ENCODE measurements around the gene KCNN3. TPM values are rescaled to one million over a fixed set of nuclear protein-coding genes. Genes with fewer than 3 reads are reported as not detected.

Gene KCNN3
- total RNA-seq, 2 donors from 2014 or later: 3.9 to 4.4 TPM

- TF ChIP-seq, protein P1, sequence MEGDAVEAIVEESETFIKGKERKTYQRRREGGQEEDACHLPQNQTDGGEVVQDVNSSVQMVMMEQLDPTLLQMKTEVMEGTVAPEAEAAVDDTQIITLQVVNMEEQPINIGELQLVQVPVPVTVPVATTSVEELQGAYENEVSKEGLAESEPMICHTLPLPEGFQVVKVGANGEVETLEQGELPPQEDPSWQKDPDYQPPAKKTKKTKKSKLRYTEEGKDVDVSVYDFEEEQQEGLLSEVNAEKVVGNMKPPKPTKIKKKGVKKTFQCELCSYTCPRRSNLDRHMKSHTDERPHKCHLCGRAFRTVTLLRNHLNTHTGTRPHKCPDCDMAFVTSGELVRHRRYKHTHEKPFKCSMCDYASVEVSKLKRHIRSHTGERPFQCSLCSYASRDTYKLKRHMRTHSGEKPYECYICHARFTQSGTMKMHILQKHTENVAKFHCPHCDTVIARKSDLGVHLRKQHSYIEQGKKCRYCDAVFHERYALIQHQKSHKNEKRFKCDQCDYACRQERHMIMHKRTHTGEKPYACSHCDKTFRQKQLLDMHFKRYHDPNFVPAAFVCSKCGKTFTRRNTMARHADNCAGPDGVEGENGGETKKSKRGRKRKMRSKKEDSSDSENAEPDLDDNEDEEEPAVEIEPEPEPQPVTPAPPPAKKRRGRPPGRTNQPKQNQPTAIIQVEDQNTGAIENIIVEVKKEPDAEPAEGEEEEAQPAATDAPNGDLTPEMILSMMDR (IDR thresholded peaks at IDR 0.05): no peak
- no peak for DNase-seq (ENCODE audit: low spot score)
- Histone ChIP-seq H3K9me3 (no peaks in the 10 kb centered on the region), H3K36me3 (no peaks in the 10 kb centered on the region), H3K27ac (no peak overlapping the region), H3K27me3 (no peaks in the 10 kb centered on the region), H3K4me3 (no peak overlapping the region), H3K4me1 (peaks cover 0 to 5% of the 10 kb centered on the region in 2 donors)
Measured at GRCh38 chr1:154861607-154862094, 8.4 kb downstream of the KCNN3 start.

- H3K9me3 ChIP-seq: no peaks in the 10 kb centered on the region
Measured at GRCh38 chr1:154860156-154860870, 9.8 kb downstream of the KCNN3 start.

DNA sequence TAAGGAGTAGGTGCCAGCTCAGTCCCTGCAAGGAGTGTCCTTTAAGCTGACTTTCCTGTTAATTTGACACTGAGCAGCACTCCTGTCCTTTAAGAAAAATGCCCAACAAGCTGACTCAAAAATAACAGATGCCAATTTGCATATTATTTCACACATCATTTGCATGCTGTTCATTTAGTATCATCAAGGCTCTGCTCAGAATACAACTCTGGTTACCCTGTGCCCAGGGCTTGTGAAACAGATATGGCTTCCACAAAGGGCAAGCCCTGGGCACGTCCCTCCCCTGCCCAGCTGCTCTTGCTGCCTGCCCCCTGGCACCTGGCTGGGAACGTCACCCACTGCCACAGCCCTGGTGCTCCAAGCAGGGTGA lies 10.3 kb downstream of the KCNN3 start:
- no peaks in the 10 kb centered on the region for H3K4me1 ChIP-seq
- TF ChIP-seq, protein P1 (IDR thresholded peaks at IDR 0.05): no peak

More at GRCh38 chr1:154860156-154860870, 9.8 kb downstream of the KCNN3 start:
- TF ChIP-seq, protein P1 (IDR thresholded peaks at IDR 0.05): no peak
- H3K4me3 ChIP-seq: no peak overlapping the region
- no peak overlapping the region for H3K27ac ChIP-seq
- H3K4me1 ChIP-seq: no peaks in the 10 kb centered on the region
- no peaks in the 10 kb centered on the region for H3K27me3 ChIP-seq
- DNase-seq (ENCODE audit: low spot score): no peak
- no peaks in the 10 kb centered on the region for H3K36me3 ChIP-seq

GRCh38 chr1:154859151-154859785 lies 10.8 kb downstream of the KCNN3 start:
- no peaks in the 10 kb centered on the region for H3K36me3 ChIP-seq
- H3K4me3 ChIP-seq: no peak overlapping the region
- no peaks in the 10 kb centered on the region for H3K27me3 ChIP-seq
- no peak for DNase-seq (ENCODE audit: low spot score)
- H3K9me3 ChIP-seq: no peaks in the 10 kb centered on the region
- H3K27ac ChIP-seq: no peak overlapping the region
- TF ChIP-seq, protein P1 (IDR thresholded peaks at IDR 0.05): no peak
- H3K4me1 ChIP-seq: no peaks in the 10 kb centered on the region

More for the DNA sequence above, 10.3 kb downstream of the KCNN3 start:
- Histone ChIP-seq H3K36me3 (no peaks in the 10 kb centered on the region), H3K9me3 (no peaks in the 10 kb centered on the region), H3K27me3 (no peaks in the 10 kb centered on the region), H3K27ac (no peak overlapping the region), H3K4me3 (no peak overlapping the region)
- DNase-seq (ENCODE audit: low spot score): no peak

- Histone ChIP-seq H3K27me3 (no peaks in the 10 kb centered on the region), H3K4me3 (no peak overlapping the region), H3K4me1 (no peaks in the 10 kb centered on the region), H3K36me3 (no peaks in the 10 kb centered on the region), H3K27ac (no peak overlapping the region), H3K9me3 (no peaks in the 10 kb centered on the region)
- TF ChIP-seq, protein P1 (IDR thresholded peaks at IDR 0.05): no peak
- DNase-seq (ENCODE audit: low spot score): no peak
Measured at GRCh38 chr1:154857441-154858215, 12.5 kb downstream of the KCNN3 start.
